B cell (primary cell): ENCODE data around the gene CCT6B. TPM values are rescaled to one million over a fixed set of nuclear protein-coding genes. Genes with fewer than 3 reads are reported as not detected.

Source experiments
- ATAC-seq: fragments of 200-7000 bp; cut with Tn5 transposase; one replicate; pipeline ENCODE4 v1.10.0; 2021; ENCODE audit warnings: low read depth, mild to moderate bottlenecking, moderate number of reproducible peaks, moderate library complexity
- CTCF ChIA-PET: fragments of 350-600 bp; sonication (Branson Sonifier 250); formaldehyde crosslinking; loops from one replicate; lab custom pipeline; 2021; ENCODE audit warnings: antibody characterized with exemption, inconsistent platforms; lab: Charles Lee
- POLR2A ChIA-PET: fragments of 350-600 bp; sonication (Branson Sonifier 250); formaldehyde crosslinking; loops from one replicate; lab custom pipeline; 2021; ENCODE audit warnings: antibody characterized with exemption; lab: Charles Lee
- DNase-seq: peaks from one replicate; pipeline ENCODE4 v3.0.0; 2013
- H2AFZ ChIP-seq: 2 replicates; pipeline ENCODE4 v1.6.1; 2012; ENCODE audit warnings: mild to moderate bottlenecking, low read depth, low read length; ENCODE audit not compliant: insufficient read depth, poor library complexity, severe bottlenecking
- H3K27ac ChIP-seq, 2 donors: 1 replicate in 1 of 2; 2 replicates in 1 of 2; pipeline ENCODE4 v1.5.1; 2012 to 2013; ENCODE audit warnings: low read length in 2 of 2, mild to moderate bottlenecking in 2 of 2, moderate library complexity in 1 of 2
- H3K27me3 ChIP-seq, 4 experiments: fragments of 200-600 bp in 1 of 4; sonication (generic) in 1 of 4; replicated peaks in 1 of 4; 1 replicate in 2 of 4; 2 replicates in 2 of 4; pipeline versions ENCODE4 v1.6.1 to v1.7.0; 2013 to 2016; ENCODE audit warnings: low read length in 3 of 4, mild to moderate bottlenecking in 2 of 4, mixed read lengths in 1 of 4, moderate library complexity in 1 of 4; ENCODE audit not compliant: insufficient read depth in 4 of 4, control insufficient read depth in 3 of 4; ENCODE audit errors: control extremely low read depth in 1 of 4
- H3K36me3 ChIP-seq, 2 experiments: replicated peaks in 1 of 2; 1 replicate in 1 of 2; 2 replicates in 1 of 2; pipeline versions ENCODE4 v1.6.1 to v1.7.1; 2013; ENCODE audit warnings: low read length in 1 of 2; ENCODE audit not compliant: insufficient read depth in 2 of 2, control insufficient read depth in 1 of 2; ENCODE audit errors: control extremely low read depth in 1 of 2, extremely low read depth in 1 of 2
- H3K4me1 ChIP-seq, 2 donors: fragments of 200-600 bp in 1 of 2; sonication (generic) in 1 of 2; 1 replicate in 1 of 2; 2 replicates in 1 of 2; pipeline versions ENCODE4 v1.5.1 to v1.6.1; 2013 to 2017; ENCODE audit warnings: low read length in 2 of 2; ENCODE audit not compliant: control insufficient read depth in 2 of 2, insufficient read depth in 2 of 2
- H3K4me2 ChIP-seq: replicated peaks from 2 replicates; pipeline ENCODE3; 2012; ENCODE audit warnings: mild to moderate bottlenecking, low read depth, low read length; ENCODE audit not compliant: poor library complexity, severe bottlenecking
- H3K4me3 ChIP-seq, 5 experiments: fragments of 200-600 bp in 1 of 5; sonication (generic) in 1 of 5; 1 replicate in 3 of 5; 2 replicates in 2 of 5; pipeline versions ENCODE4 v1.5.1 to v1.7.0; 2011 to 2016; ENCODE audit warnings: low read length in 4 of 5, mild to moderate bottlenecking in 4 of 5, low read depth in 2 of 5, control low read depth in 1 of 5, moderate library complexity in 1 of 5; ENCODE audit not compliant: insufficient read depth in 1 of 5; ENCODE audit errors: control extremely low read depth in 1 of 5, extremely low read depth in 1 of 5
- H3K79me2 ChIP-seq: fragments of 200-600 bp; sonication (generic); one replicate; pipeline ENCODE4 v1.6.0; 2016; ENCODE audit warnings: low read length; ENCODE audit not compliant: control insufficient read depth, insufficient read depth
- H3K9ac ChIP-seq: fragments of 200-600 bp; sonication (generic); 2 replicates; pipeline ENCODE4 v1.6.1; 2017; ENCODE audit warnings: mild to moderate bottlenecking, low read length, moderate library complexity
- H3K9me3 ChIP-seq, 3 donors: one replicate each; pipeline versions ENCODE4 v1.6.1 to v1.7.1; 2013; ENCODE audit warnings: low read length in 2 of 3; ENCODE audit not compliant: control insufficient read depth in 2 of 3, insufficient read depth in 1 of 3; ENCODE audit errors: control extremely low read depth in 1 of 3
- H4K20me1 ChIP-seq: 2 replicates; pipeline ENCODE4 v1.6.0; 2012; ENCODE audit warnings: mild to moderate bottlenecking, low read length; ENCODE audit not compliant: insufficient read depth, control insufficient read depth, poor library complexity, severe bottlenecking
- H3K27ac Mint-ChIP-seq: one replicate; pipeline ENCODE4 v1.8.0; 2021; ENCODE audit warnings: mixed read lengths
- H3K27me3 Mint-ChIP-seq: one replicate; pipeline ENCODE4 v1.8.0; 2021; ENCODE audit warnings: mixed read lengths
- H3K4me1 Mint-ChIP-seq: one replicate; pipeline ENCODE4 v1.8.0; 2021; ENCODE audit warnings: mixed read lengths
- H3K4me3 Mint-ChIP-seq: one replicate; pipeline ENCODE4 v1.8.0; 2021; ENCODE audit warnings: mixed read lengths
- H3K9me3 Mint-ChIP-seq: one replicate; pipeline ENCODE4 v1.8.0; 2022; ENCODE audit warnings: mixed read lengths; ENCODE audit not compliant: insufficient read depth
- EZH2 ChIP-seq: IDR thresholded peaks from 2 replicates; pipeline ENCODE4 v1.6.1; 2012; ENCODE audit warnings: borderline replicate concordance, low read depth, mild to moderate bottlenecking, moderate library complexity, low read length; ENCODE audit not compliant: insufficient read depth, poor library complexity, severe bottlenecking
- whole genome bisulfite sequencing: methylation state at CpG from one replicate; pipeline ENCODE4 v1.1.5; 2013; ENCODE audit warnings: missing lambda C conversion rate; ENCODE audit not compliant: insufficient coverage; 5-methylcytosine and 5-hydroxymethylcytosine counted together
- intact Hi-C: fragments of 100-400 bp; cut with micrococcal nuclease; formaldehyde crosslinking; loops from one replicate; pipeline ENCODE4 v1.10.0; 2022
- polyA plus RNA-seq: library from polyadenylated mRNA; depleted of rRNA; stranded (reverse); fragments of >200 nt; gene quantifications from 2 replicates; pipeline ENCODE4 v1.2.3, GENCODE V29; 2012
- total RNA-seq, 2 donors: library from RNA; stranded (reverse); fragments of 120-200 nt in 1 of 2; gene quantifications; 1 replicate in 1 of 2; 2 replicates in 1 of 2; pipeline versions ENCODE4 v1.2.3 to v1.2.4, GENCODE V29; 2013 to 2022
- TF ChIP-seq, protein P1 (sequence below): fragments of 200-600 bp; IDR thresholded peaks from one replicate; pipeline ENCODE4 v1.8.0; 2022; ENCODE audit warnings: antibody characterized with exemption, mild to moderate bottlenecking

Gene CCT6B
- total and polyA plus RNA-seq, 2 donors (not counting 1 experiment from before 2014, with no cell fraction given): 0.82 to 2.6 TPM

DNA sequence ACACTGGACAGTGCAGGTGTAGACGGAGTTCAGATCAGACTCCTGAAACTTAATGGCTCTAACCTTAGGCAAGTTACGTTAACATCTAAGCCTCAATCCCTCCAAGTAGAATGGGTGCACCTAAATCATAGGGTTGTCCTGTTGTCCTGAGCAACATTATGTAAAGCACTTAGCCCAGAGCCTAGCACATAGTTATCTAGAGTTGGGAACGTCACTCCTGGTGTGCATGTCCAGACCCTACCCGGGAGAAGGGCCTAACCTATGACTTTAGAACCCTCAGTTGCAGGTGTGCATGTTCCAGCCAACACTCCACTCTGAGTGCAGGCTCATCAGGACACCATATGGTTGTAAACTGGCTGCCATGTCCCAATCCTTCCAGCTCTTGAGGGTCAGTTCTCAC, 45.1 kb upstream of the CCT6B start:
- no peak overlapping the region for H3K4me2 ChIP-seq
- POLR2A ChIA-PET: no interaction called here
- no peaks in the 10 kb centered on the region for H3K27me3 ChIP-seq
- no peak for TF ChIP-seq EZH2
- TF ChIP-seq, protein P1, sequence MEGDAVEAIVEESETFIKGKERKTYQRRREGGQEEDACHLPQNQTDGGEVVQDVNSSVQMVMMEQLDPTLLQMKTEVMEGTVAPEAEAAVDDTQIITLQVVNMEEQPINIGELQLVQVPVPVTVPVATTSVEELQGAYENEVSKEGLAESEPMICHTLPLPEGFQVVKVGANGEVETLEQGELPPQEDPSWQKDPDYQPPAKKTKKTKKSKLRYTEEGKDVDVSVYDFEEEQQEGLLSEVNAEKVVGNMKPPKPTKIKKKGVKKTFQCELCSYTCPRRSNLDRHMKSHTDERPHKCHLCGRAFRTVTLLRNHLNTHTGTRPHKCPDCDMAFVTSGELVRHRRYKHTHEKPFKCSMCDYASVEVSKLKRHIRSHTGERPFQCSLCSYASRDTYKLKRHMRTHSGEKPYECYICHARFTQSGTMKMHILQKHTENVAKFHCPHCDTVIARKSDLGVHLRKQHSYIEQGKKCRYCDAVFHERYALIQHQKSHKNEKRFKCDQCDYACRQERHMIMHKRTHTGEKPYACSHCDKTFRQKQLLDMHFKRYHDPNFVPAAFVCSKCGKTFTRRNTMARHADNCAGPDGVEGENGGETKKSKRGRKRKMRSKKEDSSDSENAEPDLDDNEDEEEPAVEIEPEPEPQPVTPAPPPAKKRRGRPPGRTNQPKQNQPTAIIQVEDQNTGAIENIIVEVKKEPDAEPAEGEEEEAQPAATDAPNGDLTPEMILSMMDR: no peak
- H4K20me1 ChIP-seq: no peaks in the 10 kb centered on the region
- peaks cover 5 to 25% of the 10 kb centered on the region in 2 experiments for H3K36me3 ChIP-seq
- H3K27ac ChIP-seq: no peak overlapping the region
- H2AFZ ChIP-seq: no peak overlapping the region
- H3K4me1 ChIP-seq: no peaks in the 10 kb centered on the region
- no peak overlapping the region for H3K4me3 ChIP-seq
- no peak overlapping the region for H3K9ac ChIP-seq
- no peaks in the 10 kb centered on the region for H3K4me1 Mint-ChIP-seq
- no peak for ATAC-seq
- H3K27ac Mint-ChIP-seq: no peak overlapping the region
- WGBS: 100% methylated on average over 4 of the region's 4 CpGs
- intact Hi-C loops: no loop called here
- H3K27me3 Mint-ChIP-seq: no peaks in the 10 kb centered on the region
- no peak for DNase-seq
- H3K79me2 ChIP-seq: no peaks in the 10 kb centered on the region
- H3K4me3 Mint-ChIP-seq: no peak overlapping the region
- no peaks in the 10 kb centered on the region for H3K9me3 ChIP-seq
- CTCF ChIA-PET: interaction anchor here (0.6 to 1.4 kb wide), 2 partner anchors 39 to 83 kb away, joined by 4 to 5 read pairs; no protein-coding TSS in a partner anchor
- H3K9me3 Mint-ChIP-seq: no peaks in the 10 kb centered on the region

DNA sequence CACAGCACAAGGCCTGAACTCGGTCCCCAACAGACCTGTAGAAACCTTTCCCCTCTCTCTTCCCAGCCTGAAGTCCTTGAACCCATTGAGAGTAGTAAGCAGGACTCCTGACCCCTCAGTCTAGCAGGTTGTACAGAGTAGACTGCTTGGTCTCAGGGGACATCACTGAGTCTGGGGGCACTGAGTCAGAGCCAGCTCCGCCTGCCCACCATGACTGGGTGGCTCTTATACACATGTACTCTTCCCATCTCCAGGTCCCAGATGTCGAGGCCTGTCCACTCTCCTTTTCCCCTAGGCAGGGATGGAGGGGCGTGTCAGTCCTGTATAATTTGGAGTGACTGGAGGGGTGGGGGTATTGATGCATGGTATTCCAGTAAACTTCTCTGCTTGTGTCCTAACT, 42.5 kb upstream of the CCT6B start:
- no peaks in the 10 kb centered on the region for H4K20me1 ChIP-seq
- no peaks in the 10 kb centered on the region for H3K9me3 ChIP-seq
- peaks cover 0 to 21% of the 10 kb centered on the region in 2 experiments for H3K36me3 ChIP-seq
- no peaks in the 10 kb centered on the region for H3K79me2 ChIP-seq
- no peak overlapping the region for H3K9ac ChIP-seq
- Mint-ChIP-seq H3K4me3 (no peak overlapping the region), H3K27ac (no peak overlapping the region), H3K4me1 (no peaks in the 10 kb centered on the region), H3K27me3 (no peaks in the 10 kb centered on the region), H3K9me3 (no peaks in the 10 kb centered on the region)
- intact Hi-C loops: no loop called here
- no peak for ATAC-seq
- POLR2A ChIA-PET: no interaction called here
- CTCF ChIA-PET: no interaction called here
- no peak for DNase-seq
- WGBS: no CpG with 5 or more reads among the region's 4 CpGs
- H3K4me3 ChIP-seq: no peak overlapping the region
- TF ChIP-seq, protein P1: no peak
- no peak for TF ChIP-seq EZH2
- H3K4me2 ChIP-seq: no peak overlapping the region
- no peak overlapping the region for H3K27ac ChIP-seq
- H3K27me3 ChIP-seq: no peaks in the 10 kb centered on the region
- H3K4me1 ChIP-seq: no peaks in the 10 kb centered on the region
- H2AFZ ChIP-seq: no peak overlapping the region
